HG03521 (cell line): ENCODE results near the gene AADACL3.

Experiments
- ATAC-seq: cut with Tn5 transposase; IDR thresholded peaks from one replicate; pipeline ENCODE4 v1.9.1; 2021; ENCODE audit warnings: mild to moderate bottlenecking, moderate library complexity; ENCODE audit not compliant: unreplicated experiment

AADACL3 gene

DNA sequence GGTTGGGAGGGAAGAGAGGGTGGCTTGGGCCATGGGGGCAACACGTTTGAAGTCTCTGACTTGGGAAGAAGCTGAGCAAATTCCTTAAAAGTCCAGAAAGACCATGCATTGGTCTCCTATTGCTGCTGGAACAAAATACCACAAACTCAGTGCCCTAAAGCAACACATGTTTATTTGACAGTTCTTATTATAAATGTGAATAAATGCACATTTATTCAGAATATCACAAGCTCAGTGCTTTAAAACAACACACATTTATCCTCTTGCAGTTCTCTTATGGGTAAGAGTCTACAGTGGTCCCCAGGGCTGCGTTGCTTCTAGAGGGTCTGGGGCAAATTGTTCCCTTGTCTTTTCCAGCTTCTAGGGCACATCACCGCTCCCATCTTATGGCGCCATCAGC is 47.6 kb downstream of the AADACL3 start:
- ATAC-seq, result no peak

GRCh38 chr1:12764016-12764415 is 48.1 kb downstream of the AADACL3 start:
- ATAC-seq, result no peak

DNA sequence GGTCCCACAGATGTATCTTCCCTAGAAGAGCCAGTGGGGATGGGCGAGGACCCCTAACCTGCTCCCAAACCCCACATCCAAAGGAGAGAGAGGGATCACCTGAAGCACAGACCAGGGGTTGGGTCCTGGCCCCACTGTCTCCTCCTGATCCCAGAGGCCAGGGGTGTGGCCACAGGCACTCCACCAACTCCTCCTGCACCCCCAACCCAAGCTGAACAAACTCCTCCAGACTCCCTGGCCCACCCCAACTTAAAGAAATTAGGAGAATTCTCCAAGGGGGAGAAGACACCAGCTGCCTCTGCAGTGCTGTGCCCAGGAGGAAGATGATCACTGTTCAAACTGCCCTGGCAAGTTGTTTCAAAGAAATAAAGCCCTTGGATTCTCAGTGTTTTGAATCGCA is 53.1 kb downstream of the AADACL3 start:
- ATAC-seq, result no peak

DNA sequence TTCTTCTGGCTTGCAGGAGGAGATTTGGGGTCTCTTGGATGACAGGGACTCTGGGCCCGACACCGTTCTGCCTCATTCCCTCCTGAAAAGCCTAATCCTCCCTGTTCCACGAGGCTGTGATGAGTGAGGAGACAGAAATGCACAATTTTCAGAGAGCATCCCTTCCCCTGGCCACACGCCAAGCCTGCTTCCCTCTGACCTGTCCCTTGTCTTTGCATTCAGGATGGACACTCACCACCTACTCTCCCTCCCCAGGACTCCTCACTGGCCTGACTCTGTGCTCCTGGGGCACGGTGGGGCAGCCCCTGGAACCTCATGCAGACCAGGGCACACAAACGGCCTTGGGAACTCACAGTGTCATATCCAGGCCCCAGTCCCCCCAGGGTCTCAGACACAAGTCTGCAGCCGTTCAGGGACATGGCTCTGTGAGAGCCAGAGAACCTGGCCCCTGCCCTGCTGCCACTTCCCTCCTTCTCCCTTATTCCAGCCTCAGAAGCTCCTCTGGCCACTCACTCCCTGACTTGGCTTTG is 54.1 kb downstream of the AADACL3 start:
- ATAC-seq, result no peak

GRCh38 chr1:12770620-12771019 is 54.7 kb downstream of the AADACL3 start:
- ATAC-seq, result no peak

GRCh38 chr1:12771186-12771585 is 55.3 kb downstream of the AADACL3 start:
- no peak for ATAC-seq

DNA sequence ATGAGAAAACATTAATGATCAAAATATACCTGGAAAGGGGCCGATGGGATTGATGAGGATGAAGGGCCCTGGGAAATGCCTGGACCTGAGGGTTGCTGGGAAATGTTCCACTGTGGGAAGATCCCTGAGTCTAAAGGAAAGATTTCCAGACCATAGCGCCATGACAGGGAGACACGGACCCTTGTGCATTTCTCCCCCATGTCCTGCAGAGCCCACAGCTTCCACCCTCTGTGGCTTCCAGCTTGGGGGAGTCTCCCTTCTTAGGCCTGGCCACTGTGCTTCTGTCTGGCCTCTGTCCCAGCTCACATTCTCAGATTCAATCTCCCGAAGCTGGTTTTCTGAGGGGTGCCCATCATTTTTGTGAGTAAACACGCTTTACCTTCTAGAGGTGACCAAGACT is 56.6 kb downstream of the AADACL3 start:
- no peak for ATAC-seq

DNA sequence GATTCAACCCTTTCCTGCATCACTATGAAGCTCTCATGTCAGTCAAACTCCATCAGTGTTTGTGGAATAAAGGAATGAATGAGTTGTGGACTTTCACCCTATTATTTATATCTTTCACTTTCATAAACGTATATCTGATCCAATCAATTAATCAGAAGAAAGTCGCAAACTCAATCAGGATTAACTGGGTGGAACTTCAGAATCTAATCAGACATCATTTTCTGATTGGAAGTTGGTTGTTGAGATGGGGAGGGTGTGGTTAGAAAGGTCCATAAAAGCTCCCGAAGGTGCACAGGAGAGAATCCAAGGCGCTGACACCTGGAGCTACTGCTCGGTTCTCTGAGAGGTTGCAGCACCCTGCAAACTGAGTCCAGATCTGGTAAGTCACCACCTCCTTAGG is 57.5 kb downstream of the AADACL3 start, which contains the start of gene PRAMEF12:
Gene PRAMEF12, plus strand, starts transcription at position 301 of the 400 bp plus-strand sequence. CDS start 1,130 bp downstream, outside the sequence.
- no peak for ATAC-seq

DNA sequence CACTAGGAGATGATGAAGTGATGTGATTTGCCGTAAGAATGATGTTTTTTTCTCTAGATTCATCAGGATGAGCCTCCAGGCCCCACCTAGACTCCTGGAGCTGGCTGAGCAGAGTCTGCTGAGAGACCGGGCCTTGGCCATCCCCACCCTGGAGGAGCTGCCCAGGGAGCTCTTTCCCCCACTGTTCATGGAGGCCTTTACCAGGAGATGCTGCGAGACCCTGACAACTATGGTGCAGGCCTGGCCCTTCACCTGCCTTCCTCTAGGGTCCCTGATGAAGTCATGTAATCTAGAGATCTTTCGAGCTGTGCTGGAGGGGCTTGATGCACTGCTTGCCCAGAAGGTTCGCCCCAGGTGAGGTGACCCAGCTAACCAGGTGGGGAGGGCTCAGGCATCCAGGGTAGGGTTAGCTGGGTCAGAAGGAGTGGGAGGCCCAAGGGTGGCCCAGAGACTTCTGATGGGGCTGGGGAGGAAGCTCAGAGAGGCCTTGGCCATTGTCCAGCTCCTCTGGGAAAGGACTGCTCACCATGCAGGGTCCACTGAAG is 59.0 kb downstream of the AADACL3 start:
- no peak for ATAC-seq

DNA sequence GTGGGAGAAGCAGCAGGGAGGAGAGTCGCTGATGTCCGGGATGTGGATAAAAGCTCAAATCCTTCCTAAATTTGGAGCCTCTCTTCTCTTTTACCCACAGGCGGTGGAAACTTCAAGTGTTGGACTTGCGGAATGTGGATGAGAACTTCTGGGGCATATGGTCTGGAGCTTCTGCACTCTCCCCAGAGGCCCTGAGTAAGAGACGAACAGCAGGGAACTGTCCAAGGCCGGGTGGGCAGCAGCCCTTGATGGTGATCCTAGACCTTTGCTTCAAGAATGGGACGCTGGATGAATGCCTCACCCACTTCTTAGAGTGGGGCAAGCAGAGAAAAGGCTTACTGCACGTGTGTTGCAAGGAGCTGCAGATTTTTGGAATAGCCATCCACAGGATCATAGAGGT is 59.5 kb downstream of the AADACL3 start:
- no peak for ATAC-seq

DNA sequence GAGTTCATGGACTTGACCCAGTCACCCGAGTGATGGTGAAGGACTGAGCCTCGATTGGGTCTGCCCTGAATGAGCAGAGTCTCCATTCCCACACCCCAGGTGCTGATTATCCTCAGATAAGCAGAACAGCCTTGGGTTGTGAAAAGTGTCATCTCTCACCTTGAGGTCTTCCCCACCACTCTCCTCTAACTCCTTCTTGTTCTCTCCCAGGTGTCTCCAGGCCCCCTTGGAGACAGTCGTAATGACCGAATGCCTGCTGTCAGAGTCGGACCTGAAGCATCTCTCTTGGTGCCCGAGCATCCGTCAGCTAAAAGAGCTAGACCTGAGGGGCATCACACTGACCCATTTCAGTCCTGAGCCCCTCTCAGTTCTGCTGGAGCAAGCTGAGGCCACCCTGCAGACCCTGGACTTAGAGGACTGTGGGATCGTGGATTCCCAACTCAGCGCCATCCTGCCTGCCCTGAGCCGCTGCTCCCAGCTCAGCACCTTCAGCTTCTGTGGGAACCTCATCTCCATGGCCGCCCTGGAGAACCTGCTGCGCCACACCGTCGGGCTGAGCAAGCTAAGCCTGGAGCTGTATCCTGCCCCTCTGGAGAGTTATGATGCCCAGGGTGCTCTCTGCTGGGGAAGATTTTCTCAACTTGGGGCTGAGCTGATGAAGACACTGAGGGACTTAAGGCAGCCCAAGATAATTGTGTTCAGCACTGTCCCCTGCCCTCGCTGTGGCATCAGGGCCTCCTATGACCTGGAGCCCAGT is 61.1 kb downstream of the AADACL3 start:
- ATAC-seq, result no peak
